H1 (cell line): ENCODE measurements around the gene ARL6IP4. TPM values are rescaled to one million over a fixed set of nuclear protein-coding genes. Genes with fewer than 3 reads are reported as not detected.

Experiments used
- microRNA-seq, 2 experiments: library from miRNA; unstranded; fragments of <30 nt; microRNA quantifications; one replicate each; pipeline versions ENCODE4 to v1.2.0, GENCODE V29; 2016 to 2020; ENCODE audit warnings: borderline microRNAs expressed in 2 of 2, borderline number of aligned reads in 2 of 2, borderline replicate concordance in 1 of 2
- polyA plus RNA-seq, 7 experiments: library from polyadenylated mRNA; depleted of rRNA in 3 of 7; stranded (reverse) in 5 of 7; unstranded in 2 of 7; fragments of >200 nt in 5 of 7; fragments of 200-250 nt in 2 of 7; gene quantifications; 1 replicate in 5 of 7; 2 replicates in 1 of 7; 4 replicates in 1 of 7; pipeline versions ENCODE4 v1.2.1 to v1.2.3, GENCODE V29; 2011 to 2013; ENCODE audit warnings: missing spikeins in 2 of 7, mixed read lengths in 2 of 7
- small RNA-seq: library from polyadenylated mRNA; stranded (forward); fragments of <200 nt; extraction: miRNeasy Mini kit (QIAGEN cat#:217004); gene quantifications from one replicate; pipeline ENCODE3, GENCODE V24; 2013; ENCODE audit not compliant: insufficient read depth
- total RNA-seq: library from RNA; stranded (reverse); fragmentation: NEBNext Ultra II Directional; extraction: Animal tissue kit (Norgen Biotek cat#: 25700); gene quantifications from 2 replicates; pipeline ENCODE4 v1.2.1, GENCODE V29; 2021

The ARL6IP4 gene
- total and polyA plus RNA-seq, 2 of the 8 experiments (the other 6 are each of a cell fraction or from before 2014, with no cell fraction given): 76.4 to 109 TPM

Small RNAs within 50 kb of the gene (microRNA-seq; reads per million reads assigned to microRNA genes)
- gene MIR4304: 0 reads per million in 2 experiments

Small RNAs within 50 kb of the gene (small RNA-seq; reads per million reads assigned to genes)
- gene ARL6IP4 (not detected), gene MIR4304 (not detected)

Other genes with a start within 250 kb of the ARL6IP4 start
- gene HCAR1, start 249.8 kb upstream of the ARL6IP4 start, total RNA-seq: not detected in 2 replicates
- 0.02 TPM in 1 of 2 replicates, not detected in the other for gene HCAR1, start 249.8 kb upstream of the ARL6IP4 start, polyA plus RNA-seq (2011; rRNA removed)
- 78.1 and 84.0 TPM in 2 replicates for gene DENR, start 227.9 kb upstream of the ARL6IP4 start, total RNA-seq
- gene DENR, start 227.9 kb upstream of the ARL6IP4 start, polyA plus RNA-seq (2011; rRNA removed): 26.9 and 29.5 TPM in 2 replicates
- gene CCDC62, start 206.1 kb upstream of the ARL6IP4 start, total RNA-seq: 0.21 and 0.41 TPM in 2 replicates
- gene CCDC62, start 206.1 kb upstream of the ARL6IP4 start, polyA plus RNA-seq (2011; rRNA removed): 0.05 TPM in 2 replicates
- gene HIP1R, start 145.2 kb upstream of the ARL6IP4 start, total RNA-seq: 14.5 and 14.7 TPM in 2 replicates
- 11.2 and 16.1 TPM in 2 replicates for gene HIP1R, start 145.2 kb upstream of the ARL6IP4 start, polyA plus RNA-seq (2011; rRNA removed)
- 11.9 and 13.1 TPM in 2 replicates for gene VPS37B, start 84.6 kb upstream of the ARL6IP4 start, total RNA-seq
- gene VPS37B, start 84.6 kb upstream of the ARL6IP4 start, polyA plus RNA-seq (2011; rRNA removed): 15.7 and 17.2 TPM in 2 replicates
- 6.3 and 8.0 TPM in 2 replicates for gene ABCB9, start 14.2 kb upstream of the ARL6IP4 start, total RNA-seq
- gene ABCB9, start 14.2 kb upstream of the ARL6IP4 start, polyA plus RNA-seq (2011; rRNA removed): 3.8 and 5.0 TPM in 2 replicates
- 17.3 and 17.4 TPM in 2 replicates for gene OGFOD2, start 5.4 kb upstream of the ARL6IP4 start, total RNA-seq
- 20.3 and 35.6 TPM in 2 replicates for gene OGFOD2, start 5.4 kb upstream of the ARL6IP4 start, polyA plus RNA-seq (2011; rRNA removed)
- 2.3 and 3.4 TPM in 2 replicates for gene PITPNM2, start 170.4 kb downstream of the ARL6IP4 start, total RNA-seq
- 0.59 and 0.97 TPM in 2 replicates for gene PITPNM2, start 170.4 kb downstream of the ARL6IP4 start, polyA plus RNA-seq (2011; rRNA removed)